Activated B cell treated with CpG ODN at 0.5 μM for 24 hours (primary cell): ENCODE measurements around the gene EXD3. TPM values are rescaled to one million over a fixed set of nuclear protein-coding genes. Genes with fewer than 3 reads are reported as not detected.
A peak's percentile ranks its signal among the peaks of the same experiment; 100 is the strongest.

Source experiments
- ATAC-seq: fragments of 200-7000 bp; cut with Tn5 transposase; one replicate; pipeline ENCODE4 v1.10.0; 2021; ENCODE audit warnings: low read depth, mild to moderate bottlenecking, moderate library complexity
- CTCF ChIA-PET: fragments of 350-600 bp; sonication (Branson Sonifier 250); formaldehyde crosslinking; loops from one replicate; lab custom pipeline; 2021; ENCODE audit warnings: antibody characterized with exemption; lab: Charles Lee
- POLR2A ChIA-PET: fragments of 350-600 bp; sonication (Branson Sonifier 250); formaldehyde crosslinking; loops from one replicate; lab custom pipeline; 2021; ENCODE audit warnings: antibody characterized with exemption; lab: Charles Lee
- DNase-seq: peaks from one replicate; pipeline ENCODE4 v3.0.0; 2022
- H3K27ac Mint-ChIP-seq: one replicate; pipeline ENCODE4 v1.8.0; 2020; ENCODE audit warnings: mixed read lengths
- H3K27me3 Mint-ChIP-seq: one replicate; pipeline ENCODE4 v1.8.0; 2021; ENCODE audit warnings: mixed read lengths
- H3K36me3 Mint-ChIP-seq: one replicate; pipeline ENCODE4 v1.8.0; 2021; ENCODE audit warnings: low read depth, mixed read lengths
- H3K4me1 Mint-ChIP-seq: one replicate; pipeline ENCODE4 v1.8.0; 2021; ENCODE audit warnings: mixed read lengths
- H3K4me3 Mint-ChIP-seq: one replicate; pipeline ENCODE4 v1.8.0; 2020; ENCODE audit warnings: mild to moderate bottlenecking, mixed read lengths
- H3K9me3 Mint-ChIP-seq: one replicate; pipeline ENCODE4 v1.8.0; 2020; ENCODE audit warnings: mixed read lengths
- CTCF ChIP-seq: fragments of 200-600 bp; IDR thresholded peaks from one replicate; pipeline ENCODE4 v1.8.0; 2022; ENCODE audit warnings: antibody characterized with exemption, mild to moderate bottlenecking
- intact Hi-C: fragments of 100-400 bp; cut with micrococcal nuclease; formaldehyde crosslinking; loops from one replicate; pipeline ENCODE4 v1.15.1; 2024
- total RNA-seq: library from RNA; stranded (reverse); gene quantifications from 2 replicates; pipeline ENCODE4 v1.2.3, GENCODE V29; 2022

EXD3 gene
- total RNA-seq, 1 donor from 2014 or later: 12.8 TPM

- intact Hi-C loops: loop anchor here (2.0 kb wide), 1 partner anchor 15 kb away; no protein-coding TSS in a partner anchor
- POLR2A ChIA-PET: interaction anchor here (0.6 kb wide), 1 partner anchor 191 kb away, joined by 8 read pairs; no protein-coding TSS in a partner anchor
These were observed 4.7 kb upstream of the EXD3 start for GRCh38 chr9:137427454-137428310.

GRCh38 chr9:137426018-137426681 lies 3.2 kb upstream of the EXD3 start:
- DNase-seq (no peak), ATAC-seq (no peak)
- no peak overlapping the region for H3K27ac Mint-ChIP-seq
- POLR2A ChIA-PET: no interaction called here
- no peak overlapping the region for H3K4me3 Mint-ChIP-seq
- intact Hi-C loops: no loop called here
- CTCF ChIA-PET: no interaction called here
- H3K9me3 Mint-ChIP-seq: no peaks in the 10 kb centered on the region
- peaks cover 25% of the 10 kb centered on the region for H3K4me1 Mint-ChIP-seq
- no peaks in the 10 kb centered on the region for H3K27me3 Mint-ChIP-seq
- no peak for TF ChIP-seq CTCF
- no peaks in the 10 kb centered on the region for H3K36me3 Mint-ChIP-seq

More at GRCh38 chr9:137427454-137428310, 4.7 kb upstream of the EXD3 start:
- Mint-ChIP-seq H3K4me1 (peaks cover 17% of the 10 kb centered on the region), H3K4me3 (no peak overlapping the region), H3K27me3 (peaks cover 2% of the 10 kb centered on the region), H3K36me3 (no peaks in the 10 kb centered on the region), H3K9me3 (no peaks in the 10 kb centered on the region), H3K27ac (no peak overlapping the region)
- DNase-seq (no peak), ATAC-seq (no peak)
- no peak for TF ChIP-seq CTCF
- CTCF ChIA-PET: no interaction called here

- ChIA-PET CTCF (interaction anchor here (0.9 to 1.7 kb wide), 5 partner anchors 11 to 137 kb away, joined by 3 to 8 read pairs (median 6); partner anchors contain the start of gene NRARP), POLR2A (interaction anchor here (0.5 to 2.1 kb wide), 13 partner anchors 12 to 480 kb away, joined by 3 to 18 read pairs (median 7); partner anchors contain the start of genes ENTPD8, MAN1B1, MRPL41 and NRARP)
- ATAC-seq (no peak), DNase-seq (no peak)
- Mint-ChIP-seq H3K9me3 (no peaks in the 10 kb centered on the region), H3K4me3 (peak overlapping the region; percentile 64), H3K27me3 (no peaks in the 10 kb centered on the region), H3K4me1 (peaks cover 13% of the 10 kb centered on the region), H3K36me3 (peaks cover 3% of the 10 kb centered on the region), H3K27ac (peak overlapping the region; percentile 4)
- intact Hi-C loops: loop anchor here (1.0 to 5.0 kb wide), 6 partner anchors 22 to 337 kb away; partner anchors contain the start of genes MAN1B1, NRARP and TUBB4B
- TF ChIP-seq CTCF: no peak
These were observed 741 bp upstream of the EXD3 start for GRCh38 chr9:137423514-137424291.

- ChIA-PET CTCF (interaction anchor here (0.8 to 1.4 kb wide), 2 partner anchors 10 to 26 kb away, joined by 4 to 6 read pairs; no protein-coding TSS in a partner anchor), POLR2A (interaction anchor here (0.6 to 2.1 kb wide), 7 partner anchors 12 to 181 kb away, joined by 3 to 18 read pairs (median 7); partner anchors contain the start of genes NRARP, NSMF and TUBB4B)
- intact Hi-C loops: loop anchor here (2.0 to 5.0 kb wide), 3 partner anchors 110 to 335 kb away; partner anchors contain the start of genes MAN1B1 and TUBB4B
- DNase-seq (no peak), ATAC-seq (no peak)
- Mint-ChIP-seq H3K9me3 (no peaks in the 10 kb centered on the region), H3K36me3 (peaks cover 3% of the 10 kb centered on the region), H3K4me1 (peaks cover 13% of the 10 kb centered on the region), H3K27ac (peak overlapping the region; percentile 24), H3K27me3 (no peaks in the 10 kb centered on the region), H3K4me3 (peak overlapping the region; percentile 81)
- TF ChIP-seq CTCF: no peak
These were observed 941 bp downstream of the EXD3 start for GRCh38 chr9:137421838-137422603.
